GM18505 (cell line): ENCODE data around the gene LPP.

Experiments
- ATAC-seq: cut with Tn5 transposase; IDR thresholded peaks from one replicate; pipeline ENCODE4 v1.9.1; 2021; ENCODE audit not compliant: unreplicated experiment
- POLR2A ChIP-seq: IDR thresholded peaks from 4 replicates; pipeline ENCODE4 v1.6.1; 2011; ENCODE audit warnings: borderline replicate concordance; ENCODE audit not compliant: insufficient read depth, insufficient read length; ENCODE audit errors: extremely low read depth

Gene LPP

DNA sequence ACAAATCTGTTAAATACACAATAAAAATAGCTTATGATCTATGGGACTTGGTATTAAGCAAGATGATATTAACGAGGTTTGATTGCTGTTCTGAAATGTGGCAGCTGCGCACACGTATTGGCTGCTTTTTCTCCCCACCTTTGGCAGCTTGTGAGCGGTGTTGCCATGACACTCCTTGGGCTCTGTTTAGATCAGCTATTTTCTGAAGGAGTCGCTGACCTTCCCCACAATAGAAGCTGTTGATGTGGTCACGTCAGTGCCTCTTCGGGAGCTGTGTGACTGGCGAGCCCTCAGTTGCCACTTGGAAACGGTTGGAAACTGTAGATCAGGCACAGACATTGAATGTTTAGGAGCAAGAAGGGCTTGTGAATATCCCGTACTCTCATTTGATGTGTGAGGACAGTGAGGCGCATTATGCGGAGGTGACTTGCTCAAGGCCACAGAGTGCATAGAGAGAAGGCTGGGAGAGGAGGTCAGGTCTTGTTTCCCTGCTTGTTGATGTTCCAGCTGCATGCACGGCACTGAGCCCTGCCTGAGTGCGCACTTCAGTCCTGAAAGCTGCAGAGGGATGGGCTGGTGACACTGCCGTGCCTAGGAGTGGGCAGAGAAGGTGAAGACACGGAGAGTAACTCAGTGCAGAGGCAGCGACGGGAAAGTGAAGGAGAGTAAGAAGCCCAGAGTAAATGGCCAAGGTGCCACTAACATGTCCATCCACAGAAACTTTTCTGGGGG, 198.4 kb downstream of the LPP start:
- no peak for ATAC-seq
- TF ChIP-seq POLR2A, result no peak

DNA sequence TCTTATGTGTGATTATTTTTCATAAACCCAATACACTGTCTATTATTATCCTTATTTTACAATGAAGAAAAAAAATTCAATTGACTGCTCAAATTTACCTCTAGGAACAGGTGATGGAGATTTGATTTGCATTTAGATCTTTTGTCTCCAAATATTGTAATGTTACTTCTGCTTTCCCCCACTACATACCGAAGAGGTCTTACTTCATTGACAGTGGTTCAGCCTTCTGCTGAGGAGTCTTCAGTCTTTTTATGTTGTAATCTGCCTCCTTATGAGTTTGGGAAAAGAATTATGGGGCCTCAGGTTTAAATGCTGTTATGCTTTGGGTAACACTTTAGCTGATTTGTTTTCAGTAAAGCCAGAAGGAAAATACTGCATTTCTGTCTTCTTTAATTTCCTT, 199.5 kb downstream of the LPP start:
- TF ChIP-seq POLR2A, result no peak

DNA sequence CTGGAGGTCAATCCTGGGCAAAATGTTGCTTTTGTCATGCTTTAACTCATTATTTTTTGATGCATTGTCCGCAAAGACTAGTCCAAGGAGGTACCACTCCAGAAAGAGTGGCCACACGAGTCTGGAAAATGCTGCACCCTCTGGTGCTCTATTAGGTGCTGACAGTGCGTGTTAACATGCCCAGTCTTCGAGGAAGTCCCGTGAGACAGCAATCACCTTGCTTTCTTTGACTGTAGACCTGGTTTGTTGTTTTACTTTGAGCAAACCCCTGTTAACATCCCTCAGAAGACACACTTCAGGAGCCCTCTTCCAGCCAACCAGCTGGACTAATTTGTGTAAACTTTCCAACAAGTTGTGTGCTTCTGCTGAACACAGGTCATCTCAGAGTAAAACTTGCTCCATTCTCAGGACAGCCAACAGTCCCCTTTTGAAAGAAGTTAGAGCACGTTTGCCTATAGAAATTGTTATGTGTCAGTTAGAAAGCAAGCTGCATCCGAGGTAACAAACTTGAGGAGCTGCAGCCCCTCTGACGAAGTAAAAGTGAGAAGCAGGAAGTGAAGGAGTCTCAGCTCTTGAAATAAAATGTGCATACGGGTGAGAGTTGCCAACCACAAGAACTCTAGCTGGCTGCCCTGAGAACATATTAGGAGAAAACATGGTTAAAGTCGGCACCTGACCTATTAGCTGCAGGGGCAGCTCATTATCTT, 205.0 kb downstream of the LPP start:
- TF ChIP-seq POLR2A, result no peak
- no peak for ATAC-seq

More for the DNA sequence above, 199.5 kb downstream of the LPP start:
- no peak for ATAC-seq

DNA sequence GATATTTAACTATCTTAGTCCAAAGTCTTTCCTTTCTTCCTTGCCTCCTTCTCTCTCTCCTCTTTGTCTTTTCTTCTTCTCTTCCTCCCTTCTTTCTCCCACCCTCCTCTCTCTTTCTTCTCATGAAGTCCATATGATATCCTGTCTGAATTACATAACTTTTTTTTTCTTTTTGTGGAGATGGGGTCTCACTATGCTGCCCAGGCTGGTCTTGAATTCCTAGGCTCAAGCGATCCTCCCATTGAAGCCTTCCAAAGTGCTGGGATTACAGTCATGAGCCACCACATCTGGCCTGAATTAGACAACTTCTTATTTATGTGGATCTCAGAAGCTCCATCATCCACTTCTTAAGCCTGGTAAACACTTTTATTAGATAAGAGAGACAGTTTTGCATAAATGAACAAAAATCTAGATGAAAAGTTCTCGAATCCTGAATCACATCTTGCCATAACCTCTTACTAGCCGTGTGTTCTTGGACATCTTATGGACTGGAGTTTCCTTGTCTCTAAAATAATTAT, 206.5 kb downstream of the LPP start:
- ATAC-seq, result no peak
- TF ChIP-seq POLR2A, result no peak

DNA sequence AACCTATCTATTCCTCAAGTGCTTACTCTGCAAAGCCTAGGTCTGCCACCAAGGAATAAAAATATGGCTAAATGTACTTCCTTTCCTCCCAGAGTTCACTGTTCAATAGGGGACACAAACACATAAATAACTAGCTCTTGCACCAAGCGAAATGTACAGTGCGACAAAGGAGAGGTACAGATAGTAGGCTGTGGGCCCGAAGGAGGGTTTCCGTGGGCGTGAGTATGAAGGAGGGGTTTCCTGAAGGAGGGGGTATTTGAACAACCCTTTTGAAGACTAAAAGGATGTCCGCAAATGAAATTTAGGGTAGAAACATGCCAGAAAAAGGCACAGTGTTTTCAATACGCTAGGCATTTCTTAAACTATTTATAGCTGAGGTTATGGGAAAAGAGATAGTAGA, 207.9 kb downstream of the LPP start:
- ATAC-seq, result no peak
- TF ChIP-seq POLR2A, result no peak

DNA sequence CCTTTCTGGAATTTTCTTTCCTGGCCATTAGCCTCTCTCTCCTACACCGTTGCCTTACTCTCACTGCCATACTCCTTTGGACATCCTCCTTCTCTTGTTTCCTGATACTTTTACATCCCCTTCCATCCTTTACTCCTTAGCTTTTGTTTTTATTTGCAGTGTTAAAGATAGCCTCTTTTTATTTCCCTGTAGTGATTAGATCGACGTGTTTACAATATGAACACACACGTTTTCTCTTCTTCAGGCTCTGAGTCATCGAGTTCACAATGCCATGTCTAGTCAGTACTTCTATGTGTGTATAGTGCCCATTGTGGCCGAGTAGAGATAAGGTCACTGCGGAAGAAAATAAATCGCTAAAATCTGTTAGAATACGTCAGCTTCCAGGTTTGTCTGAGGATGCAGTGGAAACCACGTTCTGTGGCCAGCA, 208.5 kb downstream of the LPP start:
- no peak for ATAC-seq
- no peak for TF ChIP-seq POLR2A

DNA sequence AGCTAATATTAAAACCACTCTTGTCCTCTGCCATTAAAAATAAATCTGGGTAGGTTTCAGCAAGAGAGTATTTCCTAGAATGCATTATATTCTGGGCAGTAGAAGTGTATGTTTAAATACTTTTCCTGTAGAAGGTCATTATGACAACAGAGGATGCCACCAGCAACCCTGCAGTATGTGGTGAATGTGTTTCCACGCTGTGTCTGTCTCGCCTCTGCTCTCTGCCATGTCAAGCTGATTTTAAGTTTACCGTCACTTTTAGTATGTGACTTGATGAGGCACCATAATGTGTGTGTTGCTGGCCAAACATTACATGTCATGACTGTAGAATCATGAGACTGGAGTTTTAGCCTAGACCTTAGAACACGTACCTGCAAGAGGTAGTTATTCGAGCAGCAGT, 211.2 kb downstream of the LPP start:
- no peak for ATAC-seq
- TF ChIP-seq POLR2A, result no peak

DNA sequence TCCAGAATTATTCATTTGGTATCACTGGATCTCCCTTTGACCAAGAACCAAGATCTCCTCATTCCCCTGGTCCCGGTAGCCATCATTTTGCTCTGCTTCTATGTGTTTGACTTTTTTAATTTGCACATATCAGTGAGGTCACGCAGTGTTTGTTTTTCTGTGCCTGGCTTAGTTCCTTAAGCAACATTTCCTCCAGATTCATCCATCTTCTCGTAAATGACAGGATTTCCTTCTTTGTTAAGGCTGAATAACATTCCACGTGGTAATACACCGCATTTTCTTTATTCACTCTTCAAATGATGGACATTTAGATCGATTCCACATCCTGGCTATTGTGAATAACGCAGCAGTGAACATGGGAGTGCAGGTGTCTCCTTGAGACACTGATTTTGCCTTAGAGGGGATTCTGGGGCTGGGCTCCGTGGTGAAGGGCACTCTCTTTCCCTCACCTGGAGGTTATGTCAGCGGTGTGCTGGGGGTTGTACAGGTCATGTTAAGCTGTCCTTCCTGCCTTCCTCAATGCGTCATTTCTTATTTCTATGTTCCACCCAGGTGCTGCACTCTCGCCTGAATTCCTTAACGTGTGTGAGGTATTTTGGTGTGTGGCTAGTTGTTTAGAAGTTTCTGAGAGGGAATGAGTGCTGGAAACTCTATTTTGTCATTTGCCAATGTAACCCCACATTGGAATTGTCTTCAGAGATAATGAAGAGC, 212.2 kb downstream of the LPP start:
- no peak for TF ChIP-seq POLR2A
- no peak for ATAC-seq

DNA sequence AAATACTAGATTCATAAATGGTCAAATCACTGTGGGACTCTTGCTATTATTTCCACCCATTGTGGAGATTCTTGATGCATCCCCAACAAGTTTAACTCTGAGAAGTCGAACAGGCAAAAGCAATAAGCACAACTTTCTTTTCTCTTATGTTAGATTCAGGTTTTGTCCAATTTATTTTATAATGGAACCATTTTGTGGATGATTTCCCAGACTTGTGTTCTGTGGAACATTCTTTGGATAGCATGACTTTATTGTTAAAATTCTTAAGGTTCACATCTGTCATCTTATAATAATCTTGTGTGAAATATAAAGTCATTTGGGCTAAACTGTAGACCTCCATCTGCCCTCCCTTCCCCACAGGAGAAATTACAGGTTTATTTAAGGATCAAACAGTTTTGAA, 213.7 kb downstream of the LPP start:
- ATAC-seq, result no peak
- TF ChIP-seq POLR2A, result no peak

DNA sequence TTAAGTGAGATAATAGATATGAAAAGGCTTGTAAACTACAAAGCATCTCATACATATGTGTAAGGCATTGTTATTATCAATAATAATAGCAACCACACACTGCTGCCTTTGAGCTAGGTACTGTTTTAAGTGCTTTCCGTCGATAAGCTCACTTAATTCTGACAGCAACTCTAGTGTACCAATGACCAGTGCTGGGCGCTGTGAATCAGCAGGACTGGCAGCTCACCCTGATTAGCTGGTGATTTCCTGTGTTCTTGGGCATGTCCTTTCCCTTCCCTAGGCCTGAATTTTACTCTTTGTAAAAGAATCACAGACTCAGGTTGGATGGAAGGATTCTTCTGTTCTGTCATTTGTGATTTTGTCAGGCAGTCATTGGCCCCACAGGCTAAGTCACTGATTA, 215.6 kb downstream of the LPP start:
- no peak for TF ChIP-seq POLR2A
- no peak for ATAC-seq

DNA sequence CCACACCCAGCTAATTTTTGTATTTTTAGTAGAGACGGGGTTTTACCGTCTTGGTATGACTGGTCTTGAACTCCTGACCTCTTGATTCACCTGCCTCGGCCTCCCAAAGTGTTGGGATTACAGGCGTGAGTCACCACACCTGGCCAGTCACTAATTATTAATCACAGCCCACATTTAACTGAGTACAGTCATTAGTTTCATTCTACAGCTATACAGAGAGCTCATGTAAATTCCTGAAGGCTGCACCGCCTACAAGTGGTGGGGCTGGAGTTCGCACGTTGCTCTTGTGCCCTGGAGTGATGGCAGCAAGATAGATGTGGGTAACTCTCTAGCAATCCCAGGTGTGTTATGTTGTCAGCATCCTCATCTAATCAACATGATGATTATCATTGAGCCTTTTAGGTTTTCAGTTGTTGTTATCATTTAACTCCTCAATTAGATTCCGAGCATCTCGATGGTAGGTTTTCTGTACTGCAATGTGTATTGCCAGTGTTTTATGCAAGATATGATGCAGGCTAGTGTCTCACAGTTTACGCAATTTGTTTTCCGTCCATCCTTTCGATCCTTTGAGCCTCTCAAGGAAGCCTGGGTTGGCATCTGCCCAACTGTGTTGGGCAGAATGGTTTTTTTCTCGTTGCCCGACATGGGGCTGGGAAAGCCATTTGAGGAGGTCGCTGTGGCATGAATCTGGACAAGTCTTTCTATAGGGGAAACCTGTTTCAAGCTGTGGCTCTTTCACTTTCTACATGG, 216.3 kb downstream of the LPP start:
- TF ChIP-seq POLR2A, result no peak
- no peak for ATAC-seq

DNA sequence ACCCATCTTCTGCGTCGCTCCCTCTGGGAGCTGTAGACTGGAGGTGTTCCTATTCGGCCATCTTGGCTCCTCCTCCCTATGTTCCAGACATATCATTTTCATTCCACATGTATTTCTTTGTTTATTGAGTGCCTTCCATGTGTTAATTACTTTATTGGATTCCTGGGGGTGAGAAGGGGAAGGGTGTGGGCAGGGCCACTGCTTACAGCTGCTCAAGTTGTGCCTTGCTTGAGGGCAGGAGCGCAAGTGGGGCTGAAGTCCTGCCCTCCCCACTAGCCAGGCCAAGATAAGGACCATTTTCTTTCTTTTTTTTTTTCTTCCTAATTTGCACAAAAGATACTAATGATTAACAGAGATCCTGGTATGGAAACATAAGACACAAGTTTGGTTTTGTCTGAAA, 224.8 kb downstream of the LPP start:
- TF ChIP-seq POLR2A, result no peak
- no peak for ATAC-seq

DNA sequence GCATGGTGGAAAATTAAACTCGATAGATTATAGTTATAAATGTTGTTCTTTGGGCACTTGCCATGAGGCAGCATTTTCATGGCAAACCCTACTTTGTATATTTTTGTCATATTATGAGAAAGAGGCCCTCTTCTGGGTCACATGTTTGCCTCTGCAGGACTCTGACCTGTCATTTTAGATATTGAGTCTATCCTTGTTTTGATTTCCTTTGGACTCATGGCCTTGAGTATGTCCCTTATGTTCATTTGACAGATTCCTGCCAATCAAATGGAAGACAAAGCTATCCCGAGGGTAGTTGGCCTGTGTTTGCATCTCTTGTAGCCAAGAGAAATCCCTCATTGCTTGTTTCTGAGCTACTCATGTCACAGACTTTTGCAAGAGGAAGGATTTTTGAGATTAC, 226.3 kb downstream of the LPP start:
- ATAC-seq, result no peak
- TF ChIP-seq POLR2A, result no peak

DNA sequence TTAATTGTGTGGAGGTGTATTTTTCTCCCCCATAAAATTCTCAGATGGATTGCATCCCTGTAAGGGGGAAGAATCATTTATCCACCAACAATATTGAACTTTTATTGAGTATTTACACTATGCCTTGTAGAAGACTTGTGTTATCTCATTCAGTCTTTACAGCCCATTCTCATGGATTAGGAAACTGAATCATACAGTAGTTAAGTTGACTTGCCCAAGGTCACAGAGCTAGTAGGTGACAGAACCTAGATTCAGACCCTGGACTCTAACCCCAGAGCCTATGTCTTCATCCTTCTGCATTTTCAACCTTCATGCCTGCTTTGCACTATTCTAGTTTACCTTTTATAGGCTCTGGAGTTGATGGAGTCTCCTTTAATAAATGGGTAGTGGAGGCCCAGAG, 226.8 kb downstream of the LPP start:
- TF ChIP-seq POLR2A, result no peak
- ATAC-seq, result no peak

DNA sequence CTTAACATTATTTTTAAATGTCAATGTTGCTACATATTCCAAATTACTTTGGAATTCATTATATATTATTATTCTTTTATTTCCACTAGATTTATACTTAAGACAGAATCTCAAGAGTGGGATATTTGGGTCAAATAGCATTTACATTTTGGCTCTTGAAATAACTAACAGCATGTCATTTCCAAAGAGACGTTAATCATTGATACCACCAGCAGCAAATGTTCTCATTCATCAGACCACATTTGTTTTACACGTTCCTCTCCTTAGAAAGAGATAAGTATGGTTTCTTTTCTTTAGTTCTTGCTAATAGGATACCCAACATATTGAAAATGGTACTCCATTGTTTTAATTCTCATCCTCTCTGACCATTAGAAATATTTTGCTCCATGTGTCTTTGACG, 229.8 kb downstream of the LPP start:
- no peak for ATAC-seq
- TF ChIP-seq POLR2A, result no peak
